GM23338 (cell line): ENCODE data around the gene IFITM10. TPM values are rescaled to one million over a fixed set of nuclear protein-coding genes. Genes with fewer than 3 reads are reported as not detected.

Source experiments
- ATAC-seq: fragments of 200-7000 bp; cut with Tn5 transposase; 3 replicates; pipeline ENCODE4 v1.9.1; 2020
- DNase-seq: peaks from one replicate; pipeline ENCODE4 v3.0.0-alpha.2; 2015; ENCODE audit warnings: low spot score
- H2AFZ ChIP-seq: fragments of 200-600 bp; sonication (generic); 2 replicates; pipeline ENCODE4 v1.8.0; 2016; ENCODE audit warnings: antibody characterized with exemption, mild to moderate bottlenecking, moderate library complexity
- H3F3A ChIP-seq: fragments of 200-600 bp; sonication (generic); replicated peaks from 2 replicates; pipeline ENCODE4 v1.8.0; 2017; ENCODE audit warnings: antibody characterized with exemption, mixed run types, low read depth
- H3K27ac ChIP-seq: fragments of 200-600 bp; sonication (generic); 2 replicates; pipeline ENCODE4 v1.6.1; 2016; ENCODE audit warnings: low read depth
- H3K27me3 ChIP-seq: fragments of 200-600 bp; sonication (generic); 2 replicates; pipeline ENCODE4 v1.8.0; 2016; ENCODE audit warnings: mild to moderate bottlenecking, mixed run types, moderate library complexity; ENCODE audit not compliant: insufficient read depth
- H3K36me3 ChIP-seq: fragments of 200-600 bp; sonication (generic); 2 replicates; pipeline ENCODE4 v1.8.0; 2016; ENCODE audit warnings: mild to moderate bottlenecking; ENCODE audit not compliant: insufficient read depth
- H3K4me1 ChIP-seq: fragments of 200-600 bp; sonication (generic); 2 replicates; pipeline ENCODE4 v1.8.0; 2016; ENCODE audit warnings: mild to moderate bottlenecking, moderate library complexity; ENCODE audit not compliant: insufficient read depth
- H3K4me2 ChIP-seq: fragments of 200-600 bp; sonication (generic); 2 replicates; pipeline ENCODE4 v1.7.1; 2017; ENCODE audit warnings: mixed run types
- H3K4me3 ChIP-seq: fragments of 200-600 bp; sonication (generic); 2 replicates; pipeline ENCODE4 v1.6.1; 2016; ENCODE audit warnings: mixed run types
- H3K79me2 ChIP-seq: fragments of 200-600 bp; sonication (generic); replicated peaks from 2 replicates; pipeline ENCODE4 v1.8.0; 2017; ENCODE audit warnings: mild to moderate bottlenecking; ENCODE audit not compliant: insufficient read depth
- H3K9me2 ChIP-seq: fragments of 200-600 bp; sonication (generic); 2 replicates; pipeline ENCODE4 v1.8.0; 2017; ENCODE audit not compliant: insufficient read depth
- H4K20me1 ChIP-seq: fragments of 200-600 bp; sonication (generic); replicated peaks from 2 replicates; pipeline ENCODE4 v1.8.0; 2017; ENCODE audit warnings: mild to moderate bottlenecking; ENCODE audit not compliant: insufficient read depth
- H3K27ac Mint-ChIP-seq: 2 replicates; pipeline ENCODE4 v1.8.0; 2020; ENCODE audit warnings: inconsistent platforms, mild to moderate bottlenecking, moderate library complexity, mixed read lengths
- H3K27me3 Mint-ChIP-seq: 3 replicates; pipeline ENCODE4 v1.8.0; 2022; ENCODE audit warnings: low read depth, mild to moderate bottlenecking, moderate library complexity, mixed read lengths, inconsistent platforms; ENCODE audit not compliant: insufficient read depth, poor library complexity
- H3K36me3 Mint-ChIP-seq: 3 replicates; pipeline ENCODE4 v1.8.0; 2021; ENCODE audit warnings: low read depth, mild to moderate bottlenecking, inconsistent platforms, moderate library complexity, mixed read lengths
- H3K4me1 Mint-ChIP-seq: 3 replicates; pipeline ENCODE4 v1.8.0; 2020; ENCODE audit warnings: mild to moderate bottlenecking, inconsistent platforms, mixed read lengths
- H3K4me3 Mint-ChIP-seq: 3 replicates; pipeline ENCODE4 v1.8.0; 2021; ENCODE audit warnings: moderate library complexity, mild to moderate bottlenecking, inconsistent platforms, mixed read lengths
- H3K9me3 Mint-ChIP-seq: 3 replicates; pipeline ENCODE4 v1.8.0; 2020; ENCODE audit warnings: moderate library complexity, mild to moderate bottlenecking, inconsistent platforms, mixed read lengths
- CREB1 ChIP-seq: fragments of 250-450 bp; sonication (Bioruptor Pico); IDR thresholded peaks from 2 replicates; pipeline ENCODE4 v1.5.0; 2020; ENCODE audit warnings: low read depth, mild to moderate bottlenecking, moderate library complexity
- CTCF ChIP-seq, 2 experiments: fragments of 200-600 bp in 1 of 2; sonication (generic) in 1 of 2; conservative IDR thresholded peaks; 2 replicates each; pipeline versions ENCODE4 v1.5.1 to v1.6.1; 2016 to 2017; ENCODE audit warnings: antibody characterized with exemption in 2 of 2, low read depth in 2 of 2, mild to moderate bottlenecking in 2 of 2, moderate library complexity in 1 of 2
- ETS1 ChIP-seq: IDR thresholded peaks from 2 replicates; pipeline ENCODE4 v1.6.1; 2016; ENCODE audit warnings: antibody characterized with exemption
- EZH2 ChIP-seq: fragments of 200-600 bp; sonication (generic); IDR thresholded peaks from one replicate; pipeline ENCODE4 v1.8.0; 2017; ENCODE audit warnings: antibody characterized with exemption, mild to moderate bottlenecking, low read depth; ENCODE audit not compliant: unreplicated experiment
- EZH2phosphoT487 ChIP-seq: fragments of 200-600 bp; sonication (generic); IDR thresholded peaks from one replicate; pipeline ENCODE4 v1.8.1; 2018; ENCODE audit warnings: antibody characterized with exemption; ENCODE audit not compliant: unreplicated experiment
- JUNB ChIP-seq: IDR thresholded peaks from one replicate; pipeline ENCODE4 v1.6.1; 2016; ENCODE audit warnings: antibody characterized with exemption; ENCODE audit not compliant: unreplicated experiment
- NANOG ChIP-seq: IDR thresholded peaks from 2 replicates; pipeline ENCODE4 v1.6.1; 2016; ENCODE audit warnings: antibody characterized with exemption, borderline replicate concordance
- POLR2AphosphoS5 ChIP-seq: IDR thresholded peaks from 2 replicates; pipeline ENCODE4 v1.6.1; 2016; ENCODE audit warnings: antibody characterized with exemption, low read depth
- REST ChIP-seq: IDR thresholded peaks from one replicate; pipeline ENCODE4 v1.6.1; 2018; ENCODE audit warnings: antibody characterized with exemption; ENCODE audit not compliant: unreplicated experiment
- STAT1 ChIP-seq: IDR thresholded peaks from one replicate; pipeline ENCODE4 v1.6.1; 2016; ENCODE audit warnings: antibody characterized with exemption; ENCODE audit not compliant: unreplicated experiment
- ZNF114 ChIP-seq: fragments of 250-450 bp; sonication (Bioruptor Pico); IDR thresholded peaks from 2 replicates; pipeline ENCODE4 v1.5.0; 2020; ENCODE audit warnings: mild to moderate bottlenecking, moderate library complexity
- ZNF331 ChIP-seq: fragments of 250-450 bp; sonication (Bioruptor Pico); IDR thresholded peaks from 2 replicates; pipeline ENCODE4 v1.5.0; 2020; ENCODE audit warnings: low read depth, mild to moderate bottlenecking, moderate library complexity
- polyA plus RNA-seq: library from polyadenylated mRNA; unstranded; fragments of >200 nt; fragmentation: Nextera tagmentation; extraction: Ambion mirVana; gene quantifications from 2 replicates; pipeline ENCODE4 v1.2.1, GENCODE V29; 2016
- total RNA-seq: library from RNA; depleted of rRNA; stranded (reverse); fragments of >200 nt; shearing (Covaris generic); gene quantifications from 2 replicates; pipeline ENCODE4 v1.2.3, GENCODE V29; 2014

Gene IFITM10
- total and polyA plus RNA-seq, 2 experiments from 2014 or later = 0.06 TPM; not detected in 1

GRCh38 chr11:1774886-1775285 is 24.5 kb upstream of the IFITM10 start:
- peaks cover 20% of the 10 kb centered on the region for H3K4me1 Mint-ChIP-seq
- H3K27me3 Mint-ChIP-seq = peaks cover 21% of the 10 kb centered on the region
- no peaks in the 10 kb centered on the region for H3K36me3 ChIP-seq
- no peak overlapping the region for H2AFZ ChIP-seq
- H3F3A ChIP-seq = no peaks in the 10 kb centered on the region
- peaks cover 2% of the 10 kb centered on the region; the same call in 2 of the 3 replicates for H3K36me3 Mint-ChIP-seq
- peaks cover 11% of the 10 kb centered on the region; the same call in 1 of the 2 replicates for H3K4me1 ChIP-seq
- ATAC-seq = no peak
- H3K27me3 ChIP-seq = no peaks in the 10 kb centered on the region
- no peak overlapping the region for H3K27ac ChIP-seq
- H3K9me2 ChIP-seq = peaks cover 4% of the 10 kb centered on the region; the same call in 1 of the 2 replicates
- H4K20me1 ChIP-seq = no peaks in the 10 kb centered on the region
- no peak overlapping the region for H3K4me3 ChIP-seq
- no peaks in the 10 kb centered on the region for H3K79me2 ChIP-seq
- H3K4me3 Mint-ChIP-seq = no peak overlapping the region
- no peak overlapping the region for H3K27ac Mint-ChIP-seq
- TF ChIP-seq ZNF114 (CRISPR knock-in tag) = no peak
- TF ChIP-seq NANOG = no peak
- no peak for TF ChIP-seq STAT1
- TF ChIP-seq EZH2phosphoT487 = no peak
- no peak for TF ChIP-seq POLR2AphosphoS5
- no peak for TF ChIP-seq CTCF (conservative IDR thresholded peaks at IDR 0.05; ENCODE audit: low read depth in 2 of 2)
- peaks cover 4% of the 10 kb centered on the region; the same call in 2 of the 3 replicates for H3K9me3 Mint-ChIP-seq
- no peak overlapping the region for H3K4me2 ChIP-seq
- DNase-seq = no peak

GRCh38 chr11:1773994-1774550 is 23.7 kb upstream of the IFITM10 start:
- peaks cover 4% of the 10 kb centered on the region; the same call in 2 of the 3 replicates for H3K9me3 Mint-ChIP-seq
- Histone ChIP-seq H3K79me2 (no peaks in the 10 kb centered on the region), H3K27ac (no peak overlapping the region), H3K4me3 (no peak overlapping the region), H3K27me3 (no peaks in the 10 kb centered on the region), H3K36me3 (no peaks in the 10 kb centered on the region), H4K20me1 (no peaks in the 10 kb centered on the region), H3K9me2 (peaks cover 4% of the 10 kb centered on the region; the same call in 1 of the 2 replicates), H3F3A (no peaks in the 10 kb centered on the region), H3K4me1 (peaks cover 11% of the 10 kb centered on the region; the same call in 1 of the 2 replicates), H3K4me2 (no peak overlapping the region), H2AFZ (no peak overlapping the region)
- peaks cover 2% of the 10 kb centered on the region; the same call in 2 of the 3 replicates for H3K36me3 Mint-ChIP-seq
- peaks cover 21% of the 10 kb centered on the region for H3K27me3 Mint-ChIP-seq
- ATAC-seq (no peak), DNase-seq (no peak)
- peak overlapping the region; percentile 73 for H3K27ac Mint-ChIP-seq
- H3K4me1 Mint-ChIP-seq = peaks cover 20% of the 10 kb centered on the region
- H3K4me3 Mint-ChIP-seq = no peak overlapping the region; the same call in 2 of the 3 replicates
- TF ChIP-seq STAT1 = no peak
- TF ChIP-seq EZH2phosphoT487 = no peak
- TF ChIP-seq JUNB = no peak
- no peak for TF ChIP-seq CTCF (conservative IDR thresholded peaks at IDR 0.05; ENCODE audit: low read depth in 2 of 2)
- no peak for TF ChIP-seq REST
- TF ChIP-seq CREB1 (CRISPR knock-in tag) = no peak
- no peak for TF ChIP-seq POLR2AphosphoS5
- no peak for TF ChIP-seq ZNF114 (CRISPR knock-in tag)
- no peak for TF ChIP-seq ETS1
- TF ChIP-seq ZNF331 (CRISPR knock-in tag) = no peak
- no peak for TF ChIP-seq EZH2
- no peak for TF ChIP-seq NANOG
